Measurements from ENCODE around the gene TSHZ3. TPM values are rescaled to one million over a fixed set of nuclear protein-coding genes. Genes with fewer than 3 reads are reported as not detected.

Gene TSHZ3
- total RNA-seq, 1 donor: 7.6 TPM

- Histone ChIP-seq H3K27me3 (ENCODE audit: insufficient read depth, low read length) (peaks cover 2% of the 10 kb centered on the region), H2AFZ (ENCODE audit: low read length) (no peak overlapping the region), H3K4me2 (ENCODE audit: insufficient read depth, low read length) (no peak overlapping the region), H3K27ac (ENCODE audit: low read depth, low read length) (no peak overlapping the region), H3K79me2 (ENCODE audit: insufficient read depth, low read length) (no peaks in the 10 kb centered on the region), H3K4me3 (ENCODE audit: insufficient read depth, low read length) (no peak overlapping the region), H3K36me3 (ENCODE audit: insufficient read depth, low read length) (no peaks in the 10 kb centered on the region), H4K20me1 (ENCODE audit: insufficient read depth, low read length) (no peaks in the 10 kb centered on the region), H3K9me3 (ENCODE audit: low read depth, low read length) (no peaks in the 10 kb centered on the region), H3K4me1 (ENCODE audit: insufficient read depth, low read length) (no peaks in the 10 kb centered on the region)
- DNase-seq (ENCODE audit: insufficient read length, low spot score, missing footprints): no peak
- TF ChIP-seq CTCF (IDR thresholded peaks at IDR 0.05; ENCODE audit: extremely low read depth, low read depth, low read length): no peak
Observed at GRCh38 chr19:31385744-31386143, 36.5 kb upstream of the TSHZ3 start.

- Histone ChIP-seq H3K27me3 (ENCODE audit: insufficient read depth, low read length) (peaks cover 2% of the 10 kb centered on the region), H4K20me1 (ENCODE audit: insufficient read depth, low read length) (no peaks in the 10 kb centered on the region), H3K9me3 (ENCODE audit: low read depth, low read length) (no peaks in the 10 kb centered on the region), H3K4me2 (ENCODE audit: insufficient read depth, low read length) (no peak overlapping the region), H3K4me3 (ENCODE audit: insufficient read depth, low read length) (no peak overlapping the region), H2AFZ (ENCODE audit: low read length) (no peak overlapping the region), H3K27ac (ENCODE audit: low read depth, low read length) (no peak overlapping the region), H3K79me2 (ENCODE audit: insufficient read depth, low read length) (no peaks in the 10 kb centered on the region), H3K4me1 (ENCODE audit: insufficient read depth, low read length) (peaks cover 4% of the 10 kb centered on the region), H3K36me3 (ENCODE audit: insufficient read depth, low read length) (no peaks in the 10 kb centered on the region)
- no peak for DNase-seq (ENCODE audit: insufficient read length, low spot score, missing footprints)
- TF ChIP-seq CTCF (IDR thresholded peaks at IDR 0.05; ENCODE audit: extremely low read depth, low read depth, low read length): no peak
Observed at GRCh38 chr19:31383553-31383952, 34.3 kb upstream of the TSHZ3 start.

- no peak for TF ChIP-seq CTCF (IDR thresholded peaks at IDR 0.05; ENCODE audit: extremely low read depth, low read depth, low read length)
- Histone ChIP-seq H3K27ac (ENCODE audit: low read depth, low read length) (no peak overlapping the region), H3K4me3 (ENCODE audit: insufficient read depth, low read length) (no peak overlapping the region), H3K4me2 (ENCODE audit: insufficient read depth, low read length) (no peak overlapping the region), H2AFZ (ENCODE audit: low read length) (no peak overlapping the region), H4K20me1 (ENCODE audit: insufficient read depth, low read length) (no peaks in the 10 kb centered on the region), H3K4me1 (ENCODE audit: insufficient read depth, low read length) (peaks cover 17% of the 10 kb centered on the region), H3K27me3 (ENCODE audit: insufficient read depth, low read length) (peaks cover 2% of the 10 kb centered on the region), H3K36me3 (ENCODE audit: insufficient read depth, low read length) (no peaks in the 10 kb centered on the region), H3K79me2 (ENCODE audit: insufficient read depth, low read length) (no peaks in the 10 kb centered on the region), H3K9me3 (ENCODE audit: low read depth, low read length) (no peaks in the 10 kb centered on the region)
- no peak for DNase-seq (ENCODE audit: insufficient read length, low spot score, missing footprints)
Observed at GRCh38 chr19:31380854-31381253, 31.6 kb upstream of the TSHZ3 start.

GRCh38 chr19:31378404-31378803 is 29.2 kb upstream of the TSHZ3 start:
- TF ChIP-seq CTCF (IDR thresholded peaks at IDR 0.05; ENCODE audit: extremely low read depth, low read depth, low read length): no peak
- no peaks in the 10 kb centered on the region for H3K9me3 ChIP-seq (ENCODE audit: low read depth, low read length)
- peak; percentile 93 for DNase-seq (ENCODE audit: insufficient read length, low spot score, missing footprints)
- peak overlapping the region; percentile 49 for H3K4me2 ChIP-seq (ENCODE audit: insufficient read depth, low read length)
- no peak overlapping the region for H3K4me3 ChIP-seq (ENCODE audit: insufficient read depth, low read length)
- no peaks in the 10 kb centered on the region for H3K27me3 ChIP-seq (ENCODE audit: insufficient read depth, low read length)
- H3K4me1 ChIP-seq (ENCODE audit: insufficient read depth, low read length): peaks cover 17% of the 10 kb centered on the region
- H3K27ac ChIP-seq (ENCODE audit: low read depth, low read length): peak overlapping the region; percentile 51
- no peaks in the 10 kb centered on the region for H4K20me1 ChIP-seq (ENCODE audit: insufficient read depth, low read length)
- no peak overlapping the region for H2AFZ ChIP-seq (ENCODE audit: low read length)
- H3K79me2 ChIP-seq (ENCODE audit: insufficient read depth, low read length): no peaks in the 10 kb centered on the region
- H3K36me3 ChIP-seq (ENCODE audit: insufficient read depth, low read length): no peaks in the 10 kb centered on the region

Measured in osteoblast (primary cell).